Suprapubic skin (tissue), 3 donors: Measurements from ENCODE around the gene STAG1.

Source experiments
- POLR2A ChIP-seq, 2 donors: fragments of 450-650 bp; IDR thresholded peaks; one replicate each; pipeline ENCODE4 v1.6.1; 2017; ENCODE audit warnings: antibody characterized with exemption in 2 of 2, mild to moderate bottlenecking in 2 of 2, moderate library complexity in 2 of 2
- TF ChIP-seq, protein P1 (sequence below), 2 donors: fragments of 200-600 bp in 1 of 2; fragments of 450-650 bp in 1 of 2; sonication (generic) in 1 of 2; IDR thresholded peaks; one replicate each; pipeline ENCODE4 v1.5.1; 2016 to 2019; ENCODE audit warnings: antibody characterized with exemption in 2 of 2, mild to moderate bottlenecking in 1 of 2, moderate library complexity in 1 of 2

DNA sequence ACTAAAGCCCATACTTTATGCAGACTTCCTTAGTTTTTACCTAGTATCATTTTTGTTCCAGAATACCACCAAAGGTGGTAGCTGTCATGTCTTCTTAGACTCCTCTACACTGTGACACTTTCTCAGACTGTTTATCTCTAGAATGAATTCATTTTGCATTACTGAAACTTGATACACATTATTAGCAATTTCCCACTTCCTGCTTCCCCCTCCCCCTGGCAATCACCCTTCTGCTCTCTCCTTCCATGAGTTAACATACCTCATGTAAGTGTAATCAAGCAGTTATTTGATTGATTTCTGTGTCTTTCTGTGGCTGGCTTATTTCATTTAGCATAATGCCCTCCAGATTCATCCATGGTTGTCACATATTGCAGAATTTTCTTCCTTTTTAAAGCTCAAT lies 204.9 kb downstream of the STAG1 start:
- TF ChIP-seq POLR2A (IDR thresholded peaks at IDR 0.05), result no peak
- TF ChIP-seq, protein P1, sequence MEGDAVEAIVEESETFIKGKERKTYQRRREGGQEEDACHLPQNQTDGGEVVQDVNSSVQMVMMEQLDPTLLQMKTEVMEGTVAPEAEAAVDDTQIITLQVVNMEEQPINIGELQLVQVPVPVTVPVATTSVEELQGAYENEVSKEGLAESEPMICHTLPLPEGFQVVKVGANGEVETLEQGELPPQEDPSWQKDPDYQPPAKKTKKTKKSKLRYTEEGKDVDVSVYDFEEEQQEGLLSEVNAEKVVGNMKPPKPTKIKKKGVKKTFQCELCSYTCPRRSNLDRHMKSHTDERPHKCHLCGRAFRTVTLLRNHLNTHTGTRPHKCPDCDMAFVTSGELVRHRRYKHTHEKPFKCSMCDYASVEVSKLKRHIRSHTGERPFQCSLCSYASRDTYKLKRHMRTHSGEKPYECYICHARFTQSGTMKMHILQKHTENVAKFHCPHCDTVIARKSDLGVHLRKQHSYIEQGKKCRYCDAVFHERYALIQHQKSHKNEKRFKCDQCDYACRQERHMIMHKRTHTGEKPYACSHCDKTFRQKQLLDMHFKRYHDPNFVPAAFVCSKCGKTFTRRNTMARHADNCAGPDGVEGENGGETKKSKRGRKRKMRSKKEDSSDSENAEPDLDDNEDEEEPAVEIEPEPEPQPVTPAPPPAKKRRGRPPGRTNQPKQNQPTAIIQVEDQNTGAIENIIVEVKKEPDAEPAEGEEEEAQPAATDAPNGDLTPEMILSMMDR (IDR thresholded peaks at IDR 0.05), result no peak
